NCI-H774 (cell line): ENCODE measurements around the gene LRRC1.

Experiments
- DNase-seq: peaks from one replicate; lab custom pipeline; 2025; lab: John Stamatoyannopoulos, UW

LRRC1 gene

DNA sequence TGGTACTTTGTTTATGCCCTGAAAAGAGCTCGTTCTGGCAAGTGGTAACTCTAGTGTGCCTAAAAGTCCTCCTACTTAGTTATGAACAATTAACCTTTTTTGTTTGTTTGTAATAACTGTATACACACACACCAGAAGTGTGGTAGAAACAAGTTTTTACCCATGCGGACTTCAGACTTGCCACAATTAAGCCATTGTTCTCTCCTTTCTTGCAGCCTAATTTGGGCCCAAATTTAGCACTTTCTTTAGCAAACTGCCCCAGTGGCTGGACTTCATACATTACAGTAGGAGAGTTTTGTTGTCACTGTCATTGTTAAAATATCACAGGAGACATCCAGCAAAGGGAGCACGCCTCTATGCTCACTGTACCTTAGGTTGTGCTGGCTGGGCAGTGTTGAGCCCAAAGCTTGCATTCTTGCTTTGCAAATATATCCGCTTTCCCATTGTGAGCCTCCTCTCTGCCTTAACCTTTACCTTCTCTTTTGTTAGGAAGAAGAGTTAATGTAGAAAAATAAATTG lies 53.0 kb downstream of the LRRC1 start:
- no peak for DNase-seq

DNA sequence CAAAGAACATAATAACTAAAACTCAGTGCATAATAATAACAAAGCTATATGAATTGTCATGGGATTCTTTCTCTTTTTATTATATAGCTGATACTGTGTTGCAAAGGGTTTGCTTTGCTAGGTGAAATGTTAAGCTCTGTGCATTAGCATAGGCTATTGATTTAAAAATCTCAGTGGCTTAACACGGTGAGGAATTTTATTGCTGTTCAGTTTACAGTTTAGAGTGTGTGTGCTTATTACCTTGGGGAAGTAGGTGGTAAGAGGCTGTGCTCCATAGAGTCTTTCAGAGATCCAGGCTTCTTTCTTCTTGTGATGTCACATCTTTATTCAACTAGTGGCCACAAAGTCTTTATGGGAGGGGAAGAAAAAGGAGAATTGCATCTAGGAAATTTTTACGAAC lies 55.7 kb downstream of the LRRC1 start:
- no peak for DNase-seq

DNA sequence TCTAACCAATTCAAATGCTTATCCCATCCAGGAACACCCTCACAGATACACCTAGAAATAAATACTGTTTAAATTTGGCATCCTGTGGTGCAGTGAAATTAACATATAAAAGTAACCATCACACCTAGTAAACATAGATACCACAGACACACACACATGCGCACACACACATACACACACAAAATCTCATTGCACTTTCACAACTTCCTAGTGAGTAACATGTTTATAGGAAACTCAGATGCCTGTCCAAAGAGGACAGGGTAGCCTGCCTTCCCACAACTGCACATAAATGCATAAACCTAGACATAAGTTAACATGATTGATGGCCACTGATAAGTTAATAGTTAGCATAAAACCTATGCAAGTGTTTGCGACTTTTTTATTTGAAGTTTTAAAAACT lies 56.8 kb downstream of the LRRC1 start:
- DNase-seq: no peak

DNA sequence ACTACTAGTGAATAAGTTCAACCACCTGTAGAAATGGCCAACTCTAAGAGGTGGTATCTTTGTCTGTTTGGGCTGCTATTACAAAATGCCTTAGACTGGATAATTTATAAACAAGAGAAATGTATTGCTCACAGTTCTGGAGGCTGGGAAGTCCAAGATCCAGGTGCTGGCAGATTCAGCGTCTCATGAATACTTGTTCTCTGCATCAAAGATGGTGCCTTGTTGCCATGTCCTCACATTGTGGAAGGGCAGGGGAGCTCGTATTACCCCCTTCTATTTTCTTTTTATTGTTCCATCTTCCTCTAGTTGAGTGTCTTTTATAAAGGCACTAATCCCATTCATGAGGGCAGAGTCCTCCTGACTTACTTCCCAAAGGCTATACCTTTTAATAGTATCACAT lies 58.0 kb downstream of the LRRC1 start:
- no peak for DNase-seq

DNA sequence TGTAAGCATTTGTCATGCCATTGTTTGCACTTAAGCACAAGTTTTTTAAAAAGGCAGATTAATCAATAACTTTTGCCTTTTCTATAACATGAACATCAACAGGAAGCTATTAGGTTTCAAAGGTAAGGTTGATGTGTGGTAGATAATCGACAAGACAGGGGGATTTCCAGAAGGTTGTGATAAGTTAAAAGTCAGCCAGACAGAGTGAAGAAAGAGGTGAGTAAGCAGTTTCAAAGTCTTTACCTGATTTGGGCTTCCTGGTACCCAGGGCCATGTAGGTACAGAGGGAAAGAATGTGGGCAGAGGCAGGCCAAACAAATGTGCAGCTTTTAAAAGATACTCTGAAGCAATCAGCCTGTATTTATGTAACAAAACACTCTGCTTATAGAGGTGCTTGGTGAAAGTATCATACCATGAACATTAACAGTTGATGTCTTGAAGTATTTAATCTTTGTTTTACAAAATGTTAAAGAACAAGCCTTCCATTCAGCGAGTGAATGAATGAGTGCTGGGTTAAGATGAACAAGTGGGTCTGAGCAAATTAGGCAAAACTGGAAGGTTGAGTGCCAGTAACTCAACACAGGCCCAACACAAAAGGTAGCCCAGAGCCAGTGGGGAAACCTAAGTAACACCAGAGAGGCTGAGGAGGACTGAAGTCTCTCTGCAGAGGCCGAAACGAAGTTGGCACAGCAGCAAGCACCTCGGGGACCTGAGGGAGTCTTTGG lies 60.2 kb downstream of the LRRC1 start:
- no peak for DNase-seq

DNA sequence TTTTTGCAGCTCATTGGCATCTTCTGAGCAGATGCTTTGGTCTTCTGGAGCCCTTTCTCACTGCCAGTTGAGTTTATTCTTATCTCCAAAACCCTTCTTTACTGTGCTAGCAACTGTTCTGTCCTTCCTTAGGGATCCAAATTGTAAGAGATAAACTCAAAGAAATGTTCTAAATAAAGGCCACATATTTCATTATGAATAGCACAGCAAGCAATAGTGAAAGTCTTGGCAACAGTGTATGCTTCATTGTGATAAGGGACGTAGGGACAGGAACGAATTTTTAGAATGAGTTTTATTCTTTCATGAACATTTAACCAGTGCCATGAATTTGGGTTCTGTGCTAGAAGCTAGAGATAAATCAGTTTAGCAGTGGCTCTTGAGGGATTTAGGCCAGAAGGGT lies 61.1 kb downstream of the LRRC1 start:
- DNase-seq: no peak

DNA sequence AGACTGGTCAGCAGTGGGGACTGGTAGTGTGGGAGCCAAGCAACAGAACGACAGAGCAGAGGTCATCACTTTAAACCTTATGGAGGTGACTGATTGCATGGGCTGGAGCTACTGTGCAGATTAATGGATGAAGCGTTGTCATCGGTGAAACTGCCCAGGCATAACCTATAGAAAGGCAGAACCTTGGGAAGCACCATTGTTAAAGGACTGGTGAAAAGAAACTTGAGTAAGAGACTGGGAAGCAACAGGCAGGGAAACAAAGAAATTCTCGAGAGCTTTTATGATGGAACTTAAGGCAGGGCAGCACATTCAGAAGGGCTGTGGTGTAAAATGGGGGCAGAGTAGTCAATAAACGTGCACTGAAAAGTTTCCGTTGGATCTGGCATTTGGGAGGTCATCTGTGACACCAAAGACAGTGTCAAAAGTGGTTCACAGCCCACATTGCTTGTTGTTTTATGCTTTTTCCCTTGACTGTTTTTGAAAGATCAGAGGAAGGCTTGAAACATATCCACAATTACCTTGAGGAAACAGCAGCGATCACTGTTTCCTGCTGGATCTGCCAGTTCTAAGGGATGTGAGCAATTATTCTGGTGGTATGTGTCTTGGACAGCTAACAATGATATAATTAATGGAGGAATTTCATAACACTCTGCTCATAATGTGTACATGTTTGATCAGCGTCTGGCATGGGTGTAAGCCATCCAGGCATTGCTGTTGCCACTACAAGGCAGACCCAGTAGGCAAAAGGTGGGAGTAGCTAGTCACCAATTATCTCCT lies 62.7 kb downstream of the LRRC1 start:
- DNase-seq: no peak

DNA sequence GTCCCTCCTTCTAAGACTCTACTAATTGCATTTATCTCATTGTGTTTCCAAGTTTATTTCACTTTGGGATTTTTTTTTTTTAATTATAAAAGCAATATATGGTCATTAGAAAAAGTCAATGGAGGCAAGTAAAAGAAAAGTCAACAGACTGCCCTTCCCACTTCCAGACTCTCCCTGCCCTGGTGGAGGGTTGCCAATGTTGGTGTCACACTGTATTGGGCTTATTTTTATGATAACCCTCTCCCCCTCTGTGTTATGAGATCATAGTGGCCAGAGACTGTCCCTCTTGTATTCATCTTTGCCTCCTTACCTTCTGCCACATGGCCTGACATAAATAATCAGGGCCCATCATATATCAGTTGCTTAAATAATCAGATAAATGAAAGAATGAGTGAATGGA lies 63.4 kb downstream of the LRRC1 start:
- DNase-seq: no peak

DNA sequence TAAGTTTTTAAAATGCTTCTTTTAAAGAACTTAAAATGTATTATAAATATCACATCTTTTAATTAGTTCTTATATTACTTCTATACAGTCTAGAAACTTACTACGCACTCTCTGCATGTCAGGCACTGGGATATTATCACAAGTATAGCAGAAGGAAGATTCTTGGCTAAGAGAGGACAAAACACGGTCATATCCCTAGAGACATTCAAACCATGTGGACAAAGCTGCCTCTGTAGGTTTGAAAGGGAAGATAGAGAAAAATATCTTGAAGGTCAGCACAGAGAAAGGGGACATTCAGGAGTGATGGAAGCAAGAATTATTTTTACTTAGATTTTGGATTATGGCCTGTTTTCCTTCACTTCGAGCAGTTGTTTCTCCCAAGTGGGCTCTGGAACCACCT lies 64.1 kb downstream of the LRRC1 start:
- no peak for DNase-seq

DNA sequence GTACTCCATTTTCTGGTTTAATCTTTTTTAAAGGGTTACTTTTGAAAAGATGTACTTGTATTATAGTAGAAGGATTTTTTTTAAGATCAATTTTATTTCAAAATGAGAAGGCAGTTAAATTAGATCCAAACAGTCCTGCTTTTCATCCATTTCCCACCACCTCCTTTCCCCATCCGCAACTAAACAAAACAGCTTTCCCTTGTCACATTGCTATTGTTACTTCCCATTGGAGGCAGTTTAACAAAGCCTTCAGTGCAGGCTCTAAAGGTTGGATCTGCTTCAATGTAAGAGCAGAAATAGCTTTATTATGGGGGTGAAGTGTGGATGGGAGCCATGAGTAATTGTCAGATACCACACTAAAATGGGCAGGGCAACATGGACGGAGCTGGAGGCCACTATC lies 65.7 kb downstream of the LRRC1 start:
- no peak for DNase-seq

DNA sequence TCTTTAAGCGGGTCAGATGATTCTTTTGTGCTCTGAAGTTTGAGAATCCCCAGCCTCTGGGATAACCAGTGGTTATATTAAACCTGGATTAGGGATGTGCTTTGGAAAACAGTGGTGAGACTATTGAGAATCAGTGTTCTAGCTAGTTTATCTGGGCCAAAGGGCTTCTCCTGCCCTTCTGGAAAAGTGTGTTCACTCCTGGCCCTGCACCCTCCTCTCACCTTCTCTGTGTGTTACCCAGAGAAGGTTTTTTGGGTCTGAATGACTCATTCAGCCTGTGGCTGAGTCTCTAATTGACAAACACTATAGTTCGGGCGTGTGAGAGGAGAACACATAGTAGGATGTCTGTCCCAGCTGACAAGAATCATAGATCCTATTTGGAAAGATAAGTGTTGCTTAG lies 66.7 kb downstream of the LRRC1 start:
- DNase-seq: no peak

DNA sequence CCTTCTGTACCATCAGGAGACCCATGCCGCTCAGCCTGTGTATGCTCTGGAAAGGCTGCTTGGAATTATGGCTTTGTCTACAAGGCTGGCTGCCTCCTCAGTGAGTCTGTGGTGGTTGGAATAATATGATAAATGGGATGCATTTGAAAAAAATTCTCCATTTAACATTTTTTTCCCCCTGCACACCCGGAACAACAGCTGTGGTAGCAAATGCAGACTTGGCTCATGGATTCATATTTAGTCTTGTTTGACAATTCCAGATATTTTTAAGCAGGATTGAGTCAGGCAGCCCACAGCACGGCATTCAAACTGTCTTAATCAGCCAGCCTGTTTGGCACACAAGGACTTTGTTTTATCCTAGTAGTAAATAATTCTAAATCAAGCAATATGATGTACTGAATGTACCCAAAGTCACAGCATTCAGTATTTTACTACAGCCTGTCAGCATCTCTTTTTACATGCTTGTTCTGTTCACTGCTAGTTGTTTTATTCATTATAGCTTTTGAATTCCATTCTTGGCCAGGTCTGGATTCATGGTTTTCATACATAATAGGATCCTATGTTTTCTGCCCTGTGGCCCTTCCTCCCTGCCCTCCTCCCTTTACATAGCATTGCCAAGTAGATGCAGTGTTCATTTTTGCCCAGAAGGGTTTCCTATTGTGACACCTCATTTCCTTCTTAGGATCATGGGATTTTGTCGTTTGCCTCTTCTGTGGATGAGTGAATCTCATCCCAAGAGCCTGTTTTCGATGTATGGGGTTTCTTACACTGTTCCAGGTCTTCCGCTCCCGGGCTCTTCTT lies 68.1 kb downstream of the LRRC1 start:
- DNase-seq: no peak

DNA sequence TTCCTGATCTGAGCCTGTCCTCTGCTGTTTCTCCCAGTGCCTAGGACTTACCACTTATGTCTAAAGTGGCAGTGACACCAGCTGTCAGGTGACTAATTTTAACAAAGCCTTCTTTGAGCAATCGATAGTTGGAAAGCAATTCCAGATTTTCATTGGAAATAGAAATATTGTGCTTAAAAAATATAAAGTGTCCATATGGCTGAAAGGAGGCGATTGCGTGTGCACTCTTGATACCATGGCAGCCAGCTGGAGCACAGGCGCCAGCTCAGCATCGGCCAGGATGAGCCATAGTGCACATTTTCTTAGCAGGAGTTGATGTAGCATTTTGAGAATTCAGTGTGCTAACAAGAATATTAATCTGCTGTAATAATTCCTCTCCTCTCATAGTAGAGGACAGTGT lies 70.0 kb downstream of the LRRC1 start:
- no peak for DNase-seq

DNA sequence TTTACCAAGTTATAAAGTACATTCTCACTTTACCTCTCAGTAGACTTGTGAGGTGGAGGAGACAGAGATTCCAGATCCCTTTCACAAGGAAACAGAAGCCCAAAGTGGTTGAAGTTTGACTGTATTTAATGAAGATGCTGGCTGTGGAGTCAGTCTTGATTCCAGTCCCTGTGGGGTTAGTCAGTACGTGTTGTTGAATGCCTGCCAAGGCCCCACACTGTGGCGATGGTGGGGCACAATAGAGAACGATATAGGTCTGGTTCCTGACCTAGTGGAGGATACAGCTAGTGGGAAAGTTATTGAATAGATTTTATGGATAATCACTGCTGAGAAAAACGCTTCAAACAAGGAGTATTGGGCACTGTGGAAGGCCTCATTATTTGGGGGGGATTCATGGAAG lies 71.4 kb downstream of the LRRC1 start:
- DNase-seq: no peak

DNA sequence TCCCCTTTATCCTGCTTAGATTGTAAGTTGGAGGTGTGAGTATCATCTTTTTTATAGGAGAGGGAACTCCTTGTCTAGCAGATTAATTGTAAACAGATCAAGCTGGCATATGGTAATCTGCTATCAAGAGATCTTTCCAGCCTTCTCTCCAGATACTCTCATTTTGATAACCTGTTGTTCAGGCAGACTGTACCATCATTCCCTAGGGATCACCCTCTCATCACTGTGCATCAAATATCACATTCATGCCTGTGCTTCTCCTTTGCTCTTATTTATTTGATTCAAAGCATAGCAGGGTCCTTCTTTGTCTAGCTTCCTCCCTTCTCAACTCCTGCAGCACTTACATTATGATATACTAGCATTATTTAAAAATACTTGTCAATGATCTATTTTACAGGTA lies 73.8 kb downstream of the LRRC1 start:
- DNase-seq: no peak

DNA sequence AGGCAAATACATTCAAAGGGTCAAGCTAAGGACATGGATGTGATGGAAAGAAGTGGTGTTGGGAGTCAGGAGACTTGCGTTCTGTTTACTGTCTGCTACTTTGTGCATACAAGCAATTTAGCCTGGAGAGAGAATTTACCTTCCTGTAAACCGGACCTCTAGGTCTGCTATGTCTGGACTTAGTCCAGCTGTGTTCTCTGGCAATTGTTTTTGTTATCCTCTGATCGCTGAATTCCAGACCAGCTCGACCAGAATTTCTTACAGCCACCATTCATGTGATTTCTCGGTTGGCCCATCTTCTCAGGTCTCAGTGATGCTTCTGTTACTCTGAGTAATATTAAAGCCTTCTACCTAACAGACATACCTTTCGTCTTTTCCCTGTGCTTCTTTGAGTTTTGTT lies 75.2 kb downstream of the LRRC1 start:
- no peak for DNase-seq

DNA sequence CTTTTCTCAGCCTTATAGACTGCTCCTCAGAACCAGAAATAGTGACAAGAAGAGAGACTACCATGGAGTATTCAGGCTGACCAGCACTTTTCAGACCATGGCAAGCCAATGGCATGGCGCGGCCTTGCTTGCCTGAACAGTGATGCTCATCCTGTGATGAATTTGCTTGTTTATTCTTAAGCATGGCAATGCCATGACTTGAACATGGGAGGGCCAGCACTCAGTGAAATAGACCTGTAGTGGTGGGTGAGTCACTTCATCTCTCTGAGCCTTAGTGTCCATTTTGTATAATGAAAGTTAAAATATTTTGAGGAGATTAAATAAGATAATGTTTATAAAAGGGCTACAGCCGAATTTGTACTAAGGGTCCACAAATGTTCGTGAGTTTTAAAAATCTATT lies 79.1 kb downstream of the LRRC1 start:
- no peak for DNase-seq

DNA sequence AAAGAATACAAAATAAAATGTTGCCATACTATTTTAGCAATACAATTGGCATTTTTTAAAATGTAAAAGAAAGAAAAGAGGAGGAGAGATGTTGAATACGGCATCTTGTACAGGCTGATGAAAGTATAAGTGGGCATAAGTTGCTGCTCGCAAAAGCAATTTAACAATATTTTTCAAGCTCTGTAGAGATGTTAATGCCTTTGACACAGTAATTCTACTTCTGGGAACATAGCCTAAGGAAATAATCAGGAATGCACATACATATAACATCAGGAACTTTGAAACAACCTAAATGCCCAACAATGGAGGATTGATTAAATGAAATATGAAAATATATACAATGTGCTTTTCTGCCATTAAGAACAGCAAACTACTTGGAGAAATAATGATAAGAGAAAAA lies 80.2 kb downstream of the LRRC1 start:
- no peak for DNase-seq

DNA sequence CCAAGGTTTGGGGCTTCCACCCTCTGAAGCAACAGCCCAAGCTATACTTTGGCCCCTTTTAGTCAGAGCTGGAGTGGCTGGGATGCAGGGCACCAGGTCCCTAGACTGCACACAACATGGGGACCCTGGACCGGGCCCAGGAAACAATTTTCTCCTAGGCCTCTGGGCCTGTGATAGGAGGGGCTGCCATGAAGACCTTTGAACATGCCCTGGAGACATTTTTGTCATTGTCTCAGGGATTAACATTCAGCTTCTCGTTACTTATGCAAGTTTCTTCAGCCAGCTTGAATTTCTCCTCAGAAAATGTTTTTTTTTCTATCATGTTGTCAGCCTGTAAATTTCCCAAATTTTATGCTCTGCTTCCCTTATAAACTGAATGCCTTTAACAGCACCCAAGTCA lies 82.3 kb downstream of the LRRC1 start:
- no peak for DNase-seq

DNA sequence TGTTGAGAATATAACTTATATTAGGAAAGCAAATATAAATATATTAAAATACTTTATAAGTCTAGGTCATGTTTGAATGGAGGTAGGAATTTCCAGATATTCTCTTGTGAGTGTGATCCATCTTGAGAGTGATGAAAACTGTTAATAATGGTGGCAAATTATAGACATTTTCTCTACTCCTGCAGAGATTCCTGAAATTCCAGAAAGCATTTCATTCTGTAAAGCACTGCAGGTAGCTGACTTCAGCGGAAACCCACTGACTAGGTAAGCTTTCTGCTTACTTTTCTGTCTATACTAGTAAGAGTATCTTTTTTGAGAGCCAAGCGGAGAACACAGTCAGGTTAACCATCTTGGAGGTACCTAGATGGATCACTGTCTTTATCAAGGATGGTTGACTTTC lies 84.0 kb downstream of the LRRC1 start:
- DNase-seq: no peak

DNA sequence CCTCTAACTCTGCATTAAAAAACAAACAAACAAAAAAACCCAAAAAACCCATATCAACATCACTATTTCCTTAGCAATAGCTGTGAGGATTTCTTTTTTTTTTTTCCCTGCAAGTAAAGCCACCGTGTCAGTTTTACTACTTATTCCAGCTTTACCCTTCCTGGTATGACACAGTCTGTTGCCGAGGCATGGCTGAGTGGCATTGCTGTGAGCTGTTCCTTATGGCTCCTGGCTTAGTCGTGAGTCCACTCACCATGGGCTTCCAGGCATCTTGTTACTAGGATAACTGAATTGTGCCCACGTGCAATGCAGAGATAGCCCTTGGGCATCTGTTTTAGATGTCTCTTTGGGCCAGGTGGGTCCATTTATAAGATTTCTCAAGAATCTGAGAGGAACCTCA lies 84.8 kb downstream of the LRRC1 start:
- DNase-seq: no peak

DNA sequence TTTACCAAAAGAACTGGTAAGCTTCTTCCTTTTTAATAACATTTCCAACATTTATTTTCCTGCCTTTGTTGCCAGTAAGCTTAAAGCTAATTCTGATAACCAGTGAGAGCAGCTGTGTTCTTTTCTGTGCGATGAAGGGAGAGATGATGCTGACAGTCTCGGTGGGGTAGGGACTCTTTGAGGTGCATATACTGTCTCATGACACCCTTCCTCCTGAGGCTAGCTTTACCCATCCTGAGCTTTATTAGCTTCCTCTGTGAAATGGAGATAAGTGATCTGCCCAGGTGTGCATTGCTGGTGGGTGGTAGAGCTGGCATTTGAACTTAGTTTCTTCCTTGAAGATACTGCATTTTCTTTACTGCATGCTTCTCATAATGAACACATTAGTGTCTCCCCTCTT lies 92.5 kb downstream of the LRRC1 start:
- DNase-seq: no peak

DNA sequence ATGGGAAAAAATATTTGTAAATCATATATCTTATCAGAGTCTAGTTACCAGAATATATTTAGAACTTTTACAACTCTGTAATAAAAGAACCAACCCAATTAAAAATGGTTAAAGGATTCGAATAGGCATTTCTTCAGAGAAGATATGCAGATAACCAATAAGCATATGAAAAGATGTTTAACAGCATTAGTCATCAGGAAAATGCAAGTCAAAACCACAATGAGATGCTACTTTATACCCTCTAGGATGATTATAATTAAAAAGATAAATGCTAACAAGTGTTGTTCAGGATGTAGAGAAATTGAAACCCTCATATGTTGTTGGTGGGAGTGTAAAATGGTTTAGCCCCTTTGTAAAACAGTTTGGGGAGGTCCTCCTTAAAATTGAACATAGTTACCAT lies 94.1 kb downstream of the LRRC1 start:
- no peak for DNase-seq
